NCI-H146 (cell line): Measurements from ENCODE around the gene RARRES1.

Source experiments
- DNase-seq: peaks from one replicate; lab custom pipeline; 2025; lab: John Stamatoyannopoulos, UW

Gene RARRES1

GRCh38 chr3:158735296-158736033 is 3.2 kb upstream of the RARRES1 start:
- no peak for DNase-seq

- DNase-seq, result no peak
These were observed 1.4 kb upstream of the RARRES1 start for GRCh38 chr3:158733656-158734055.

GRCh38 chr3:158732856-158733200 is 571 bp upstream of the RARRES1 start:
- no peak for DNase-seq

- peak; percentile 37 for DNase-seq
These were observed 771 bp downstream of the RARRES1 start for GRCh38 chr3:158731486-158731885.

GRCh38 chr3:158728851-158729250 is 3.4 kb downstream of the RARRES1 start:
- no peak for DNase-seq

DNA sequence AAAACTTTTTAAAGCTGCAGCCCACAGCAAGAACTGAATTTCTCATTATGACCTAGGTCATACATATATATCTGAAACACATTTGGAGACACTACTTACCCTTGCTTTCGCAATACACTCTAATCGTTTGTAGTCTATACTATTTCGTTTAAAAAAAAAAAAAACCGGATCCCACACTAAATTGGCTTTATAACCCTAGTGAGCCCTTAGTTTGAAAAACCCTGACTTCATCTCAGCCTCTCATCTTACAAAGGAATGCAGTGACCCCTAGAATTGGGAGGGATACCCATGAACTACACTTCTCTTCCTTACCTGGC is 4.2 kb downstream of the RARRES1 start:
- no peak for DNase-seq

- DNase-seq, result peak; percentile 77
These were observed 4.8 kb downstream of the RARRES1 start for GRCh38 chr3:158727206-158728060.

DNA sequence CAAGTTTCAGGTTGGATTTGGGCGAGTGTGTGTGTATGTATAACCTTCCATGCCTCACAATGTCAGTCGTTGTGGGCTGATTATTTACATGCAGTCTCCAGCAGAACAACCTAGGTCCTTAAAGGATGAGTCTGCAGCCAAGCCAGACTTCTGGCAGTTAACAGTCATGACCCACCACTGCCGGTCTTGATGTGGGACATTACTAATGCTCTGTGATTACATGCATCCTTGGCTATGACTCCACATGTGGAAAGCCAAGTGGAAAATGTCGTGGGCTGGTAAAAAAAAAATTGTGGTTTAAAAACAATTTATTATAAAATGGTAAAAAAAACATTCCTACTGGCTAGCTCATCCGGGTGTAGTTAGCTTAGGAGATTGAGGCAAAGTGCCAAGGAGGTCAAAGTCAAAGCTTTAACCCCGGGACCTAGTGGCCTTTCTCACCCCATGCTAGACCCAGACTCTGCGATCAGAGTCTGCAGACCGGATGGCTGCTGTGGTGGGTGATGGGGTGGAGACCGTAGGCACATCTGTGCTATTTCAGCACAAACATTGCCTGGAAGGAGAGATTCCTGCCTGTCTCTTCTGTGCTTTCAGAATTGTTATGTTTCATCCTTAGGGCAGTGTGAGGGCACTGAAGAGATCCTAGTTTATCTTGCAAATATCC is 6.8 kb downstream of the RARRES1 start:
- no peak for DNase-seq

- no peak for DNase-seq
These were observed 8.3 kb downstream of the RARRES1 start for GRCh38 chr3:158723991-158724390.

DNA sequence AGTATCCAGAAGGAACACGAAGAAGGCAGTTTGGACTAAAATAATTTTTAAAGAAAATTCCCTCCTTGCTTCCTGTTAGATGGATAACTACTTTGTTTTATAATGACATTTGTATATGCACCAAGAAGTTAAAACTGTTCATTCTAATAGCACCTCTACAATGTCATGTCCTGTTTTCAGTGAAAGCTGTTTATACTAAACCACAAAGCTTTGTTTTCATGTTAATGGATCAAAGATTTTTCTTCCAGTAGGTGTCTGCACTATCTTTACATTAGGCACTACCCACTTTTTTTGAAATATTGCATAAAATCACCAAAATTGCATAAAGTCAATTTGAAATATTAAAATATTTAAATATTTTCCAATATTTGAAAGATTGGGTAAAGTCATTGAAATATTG is 10.1 kb downstream of the RARRES1 start:
- DNase-seq, result no peak

DNA sequence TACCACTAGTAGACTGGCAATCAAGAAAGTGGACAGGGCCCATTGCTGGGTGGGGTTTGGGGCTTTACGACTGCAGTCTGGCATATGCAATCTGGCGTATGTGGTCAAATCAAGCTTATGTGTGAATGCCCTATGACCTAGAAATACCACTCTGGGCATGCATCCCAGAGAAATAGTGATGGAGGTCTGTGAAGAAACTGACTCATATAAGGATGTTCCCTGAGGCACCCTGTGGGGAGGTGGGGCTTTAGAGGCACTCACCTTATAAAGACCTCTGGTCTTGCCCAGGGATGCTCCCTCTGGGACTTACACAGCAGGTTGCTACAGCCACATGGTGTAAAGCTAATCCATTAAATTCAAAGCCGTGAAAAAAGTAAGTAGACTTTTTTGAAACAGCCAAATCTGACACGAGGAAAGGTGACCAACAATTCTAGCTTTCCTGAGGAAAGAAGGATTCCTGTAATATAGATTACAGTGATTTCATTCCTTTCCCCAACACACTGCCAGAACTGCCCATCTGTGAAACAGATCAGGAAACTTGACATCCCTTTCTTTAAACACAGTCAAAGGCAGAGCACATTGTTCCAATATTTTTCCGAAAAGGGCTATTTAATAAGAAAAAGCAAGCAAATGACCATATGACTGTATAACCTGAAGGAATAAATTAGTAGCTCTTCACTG is 13.6 kb downstream of the RARRES1 start:
- DNase-seq, result no peak

GRCh38 chr3:158717576-158717975 is 14.7 kb downstream of the RARRES1 start:
- DNase-seq, result no peak

GRCh38 chr3:158713094-158713499 is 19.2 kb downstream of the RARRES1 start:
- DNase-seq, result no peak

DNA sequence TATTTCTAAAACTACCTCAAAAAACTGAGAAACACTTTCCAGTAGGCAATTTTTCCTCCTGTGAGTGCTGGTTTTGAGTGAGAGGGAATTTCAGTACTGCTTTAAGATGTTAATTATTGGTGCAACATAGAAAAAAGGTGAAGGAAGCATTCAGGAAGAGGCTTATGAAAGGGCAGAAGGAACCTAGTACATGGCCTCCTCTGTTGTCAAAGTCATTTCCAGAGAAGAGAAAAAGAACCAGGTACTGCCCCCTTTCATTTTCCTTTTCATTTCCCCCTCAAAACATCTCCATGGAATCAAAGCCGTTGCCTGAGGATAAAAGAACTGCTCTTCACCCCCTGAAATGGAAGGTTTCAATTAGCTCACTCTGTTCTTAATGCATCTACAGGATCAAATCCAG is 19.8 kb downstream of the RARRES1 start:
- DNase-seq, result no peak

DNA sequence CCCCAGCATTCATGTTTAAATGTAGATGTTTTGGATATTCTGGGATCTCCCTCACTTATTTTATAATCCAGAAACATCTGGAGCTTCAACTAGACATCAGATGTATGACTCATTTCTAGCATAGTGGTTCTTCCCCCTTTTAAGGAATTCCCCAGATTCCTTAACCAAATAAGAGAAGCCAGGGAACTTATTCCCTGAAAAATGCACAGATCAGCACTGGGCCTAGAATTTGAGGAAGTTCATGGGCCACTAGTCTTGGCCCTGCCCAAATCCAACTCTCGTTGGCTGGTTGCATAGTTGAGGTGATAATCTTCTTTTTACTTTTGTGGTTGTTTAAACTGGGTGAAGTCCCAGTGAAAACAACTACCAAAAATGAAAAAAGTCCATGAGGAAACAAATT is 20.4 kb downstream of the RARRES1 start:
- no peak for DNase-seq

GRCh38 chr3:158710601-158711000 is 21.7 kb downstream of the RARRES1 start:
- DNase-seq, result no peak

DNA sequence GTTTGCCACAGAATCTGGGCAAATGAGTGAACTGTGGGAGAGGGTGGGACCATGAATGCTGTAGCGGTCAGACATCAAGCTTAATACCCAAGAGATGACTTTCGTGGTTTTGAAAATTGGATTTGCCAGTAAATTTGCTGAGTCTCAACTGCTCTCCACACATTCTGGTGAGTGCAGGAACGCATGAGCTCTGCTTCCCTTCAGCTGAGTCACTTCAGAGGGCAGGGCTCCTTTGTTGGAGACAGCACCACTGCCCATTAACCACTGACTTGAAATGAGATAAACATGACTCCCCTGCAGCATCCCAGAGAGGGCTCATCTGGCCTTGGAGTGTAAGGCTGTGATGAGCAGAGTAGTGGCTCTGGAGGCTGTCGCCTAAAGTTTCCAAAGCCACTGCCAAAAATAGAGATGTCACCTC is 22.6 kb downstream of the RARRES1 start:
- DNase-seq, result no peak

DNA sequence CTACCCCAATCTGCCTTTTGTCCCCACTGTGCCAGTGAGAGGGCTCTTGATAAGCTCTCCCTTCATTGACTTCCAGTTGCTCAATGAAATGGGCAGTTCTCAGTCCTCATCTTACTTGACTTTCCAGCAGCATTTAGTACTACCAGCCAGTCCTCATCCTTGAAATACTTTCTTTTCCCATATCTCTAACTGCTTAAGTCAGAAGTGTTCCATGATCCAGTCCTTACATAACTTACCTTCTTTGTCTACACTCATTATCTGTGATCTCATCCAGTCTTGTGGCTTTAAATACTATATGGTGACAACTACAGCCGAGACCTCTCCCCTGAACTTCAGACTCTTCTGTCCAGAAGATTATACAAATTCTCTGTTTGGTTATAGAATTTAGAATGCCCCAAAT is 28.7 kb downstream of the RARRES1 start:
- DNase-seq, result no peak

DNA sequence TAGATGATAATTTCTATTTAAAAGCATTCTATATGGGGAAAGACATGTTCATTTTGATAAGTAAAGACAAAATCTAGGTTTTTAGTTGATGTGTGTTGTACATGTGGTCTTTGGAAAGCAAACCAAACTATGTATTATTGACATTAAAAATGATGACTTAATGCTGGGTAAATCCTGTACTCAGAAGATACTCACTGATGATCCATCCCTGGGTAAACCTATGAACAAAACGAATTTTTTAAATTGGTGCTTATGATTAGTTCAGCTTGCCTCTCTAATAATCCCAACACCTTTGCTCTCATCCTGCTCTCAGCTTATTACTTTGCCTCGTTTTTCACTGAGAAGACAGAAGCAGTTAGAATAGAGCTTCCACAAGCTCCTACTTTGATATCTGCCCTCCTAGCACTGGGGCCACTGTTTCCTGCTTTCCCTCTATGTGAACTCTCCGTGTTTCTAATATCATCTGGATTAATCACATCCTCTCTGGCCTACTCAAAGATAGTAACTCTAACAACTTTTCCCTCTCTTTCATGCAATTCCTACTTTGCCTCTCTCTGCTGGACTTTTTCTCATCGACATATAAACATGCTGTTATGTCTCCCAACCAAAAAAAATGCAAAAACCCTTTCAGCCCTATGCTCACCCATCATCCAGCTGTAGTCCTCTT is 29.3 kb downstream of the RARRES1 start:
- DNase-seq, result no peak

GRCh38 chr3:158701420-158702065 is 30.7 kb downstream of the RARRES1 start:
- no peak for DNase-seq

GRCh38 chr3:158700559-158700958 is 31.7 kb downstream of the RARRES1 start:
- DNase-seq, result no peak
